HFFc6 (cell line): ENCODE results near the gene TMEM187. TPM values are rescaled to one million over a fixed set of nuclear protein-coding genes. Genes with fewer than 3 reads are reported as not detected.
A peak's percentile ranks its signal among the peaks of the same experiment; 100 is the strongest.

Experiments used
- DNase-seq: peaks from one replicate; pipeline ENCODE4 v3.0.0-alpha.2; 2018
- H3K27ac Mint-ChIP-seq: 2 replicates; pipeline ENCODE4 v1.8.0; 2020; ENCODE audit warnings: mild to moderate bottlenecking, mixed read lengths
- H3K27me3 Mint-ChIP-seq: 2 replicates; pipeline ENCODE4 v1.8.0; 2021; ENCODE audit warnings: mild to moderate bottlenecking, moderate library complexity, mixed read lengths; ENCODE audit not compliant: insufficient read depth
- H3K36me3 Mint-ChIP-seq: 2 replicates; pipeline ENCODE4 v1.8.0; 2021; ENCODE audit warnings: low read depth, mixed read lengths
- H3K4me1 Mint-ChIP-seq: 2 replicates; pipeline ENCODE4 v1.8.0; 2020; ENCODE audit warnings: low read depth, mixed read lengths
- H3K4me3 Mint-ChIP-seq: 2 replicates; pipeline ENCODE4 v1.8.0; 2020; ENCODE audit warnings: mild to moderate bottlenecking, moderate library complexity, mixed read lengths
- H3K9me3 Mint-ChIP-seq: 2 replicates; pipeline ENCODE4 v1.8.0; 2020; ENCODE audit warnings: mild to moderate bottlenecking, mixed read lengths
- CTCF ChIP-seq: fragments of 200-600 bp; sonication (generic); IDR thresholded peaks from 2 replicates; pipeline ENCODE4 v1.5.0; 2021; ENCODE audit warnings: antibody characterized with exemption, mild to moderate bottlenecking
- total RNA-seq, 6 experiments: library from RNA; stranded (reverse); fragmentation: NEBNext Ultra II Directional; extraction: Animal tissue kit (Norgen Biotek cat#: 25700); gene quantifications; 2 replicates in 1 of 6; 3 replicates in 5 of 6; pipeline ENCODE4 v1.2.3, GENCODE V29; 2021

Gene TMEM187
- total RNA-seq, 6 experiments from 2014 or later = 3.1 to 8.0 (median 5.7) TPM

- Mint-ChIP-seq H3K36me3 (peaks cover 5% of the 10 kb centered on the region; the same call in 1 of the 2 replicates), H3K4me1 (peaks cover 14% of the 10 kb centered on the region), H3K27me3 (peaks cover 2% of the 10 kb centered on the region), H3K4me3 (no peak overlapping the region; the same call in 1 of the 2 replicates), H3K9me3 (no peaks in the 10 kb centered on the region), H3K27ac (no peak overlapping the region)
- no peak for TF ChIP-seq CTCF
- DNase-seq = no peak
These were observed 40.2 kb upstream of the TMEM187 start for GRCh38 chrX:153932220-153932915.

- Mint-ChIP-seq H3K27ac (peak overlapping the region; percentile 84), H3K36me3 (peaks cover 5% of the 10 kb centered on the region; the same call in 1 of the 2 replicates), H3K9me3 (no peaks in the 10 kb centered on the region), H3K27me3 (peaks cover 2% of the 10 kb centered on the region), H3K4me3 (peak overlapping the region; percentile 93), H3K4me1 (peaks cover 6% of the 10 kb centered on the region; the same call in 1 of the 2 replicates)
- peak; percentile 41 for DNase-seq
- TF ChIP-seq CTCF = no peak
These were observed 38.8 kb upstream of the TMEM187 start for GRCh38 chrX:153933748-153934147.

- Mint-ChIP-seq H3K9me3 (no peaks in the 10 kb centered on the region), H3K4me3 (peak overlapping the region; percentile 93), H3K4me1 (peaks cover 1% of the 10 kb centered on the region; the same call in 1 of the 2 replicates), H3K36me3 (peaks cover 5% of the 10 kb centered on the region; the same call in 1 of the 2 replicates), H3K27ac (peak overlapping the region; percentile 84), H3K27me3 (peaks cover 2% of the 10 kb centered on the region)
- DNase-seq = no peak
- TF ChIP-seq CTCF = no peak
These were observed 38.3 kb upstream of the TMEM187 start for GRCh38 chrX:153934148-153934761.

DNA sequence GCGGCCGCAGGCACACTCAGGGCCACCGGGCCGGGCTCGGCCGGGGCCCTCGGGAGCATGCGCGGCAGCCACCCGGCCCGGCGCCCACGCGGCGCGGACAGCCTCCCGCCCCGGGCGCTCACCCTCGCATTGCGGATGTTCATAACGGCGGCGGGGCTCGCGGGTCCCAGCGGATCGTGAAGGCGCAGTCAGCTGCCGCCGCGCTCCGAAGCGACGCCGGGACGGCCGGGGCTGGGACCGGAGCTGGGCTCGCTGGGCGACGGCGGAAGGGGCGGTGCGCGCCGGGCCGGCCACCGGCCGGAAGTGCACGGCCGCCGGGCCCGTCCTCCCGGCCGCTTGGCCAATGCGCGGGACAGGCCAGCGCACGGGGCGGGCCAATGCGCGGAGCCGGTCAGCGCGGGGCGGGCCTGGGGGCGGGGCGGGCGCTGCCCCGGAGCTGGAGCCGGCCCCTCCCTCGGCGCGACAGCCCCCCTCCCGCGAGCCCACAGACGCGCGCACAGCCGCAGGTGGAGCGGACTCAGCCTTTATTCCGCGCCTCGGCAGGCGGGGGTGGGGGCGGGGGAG lies 37.7 kb upstream of the TMEM187 start, which contains the start of gene NAA10:
Gene NAA10, minus strand, starts transcription at position 276 of the 564 bp plus-strand sequence. Its CDS starts 133 bp downstream, at position 143.
- Mint-ChIP-seq H3K27ac (peak within 1 kb of the TSS; percentile 84), H3K4me3 (peak within 1 kb of the TSS; percentile 93)

More for the DNA sequence above, 37.7 kb upstream of the TMEM187 start, which contains the start of gene NAA10:
- no peak for TF ChIP-seq CTCF
- Mint-ChIP-seq H3K9me3 (no peaks in the 10 kb centered on the region), H3K27me3 (peaks cover 2% of the 10 kb centered on the region), H3K4me1 (no peaks in the 10 kb centered on the region), H3K36me3 (peaks cover 5% of the 10 kb centered on the region; the same call in 1 of the 2 replicates)
- DNase-seq = peak; percentile 27
